Endothelial cell of umbilical vein (primary cell): ENCODE measurements around the gene HOXA9. TPM values are rescaled to one million over a fixed set of nuclear protein-coding genes. Genes with fewer than 3 reads are reported as not detected.

Source experiments
- BruUV-seq: library from RNA; stranded (reverse); fragments of 400-500 nt; replicated peaks from 2 replicates; lab custom pipeline; 2021; lab: Mats Ljungman, UMichigan
- CTCF ChIA-PET: fragments of 300-600, 350-600 bp; sonication (Branson Sonifier 250); formaldehyde crosslinking; loops from one replicate; lab custom pipeline; 2021; ENCODE audit warnings: antibody characterized with exemption, inconsistent platforms; lab: Charles Lee
- POLR2A ChIA-PET: fragments of 300-600, 350-600 bp; sonication (Branson Sonifier 250); formaldehyde crosslinking; loops from one replicate; lab custom pipeline; 2021; ENCODE audit warnings: antibody characterized with exemption, inconsistent platforms; lab: Charles Lee
- DNase-seq: peaks from one replicate; pipeline ENCODE4 v3.0.0-alpha.2; 2011; ENCODE audit warnings: low read depth, low spot score
- FAIRE-seq: peaks from 2 replicates; lab custom pipeline; 2011; peaks lifted over from hg19 to GRCh38; lab: Jason Lieb, UNC
- H2AFZ ChIP-seq: 2 replicates; pipeline ENCODE4 v1.6.0; 2012; ENCODE audit warnings: low read depth, low read length, control low read depth, inconsistent platforms
- H3K27ac ChIP-seq: 2 replicates; pipeline ENCODE4 v1.5.1; 2011; ENCODE audit warnings: low read depth, mild to moderate bottlenecking, control low read depth, low read length, moderate library complexity; ENCODE audit not compliant: insufficient read depth
- H3K27me3 ChIP-seq, 2 experiments: 2 replicates each; pipeline versions ENCODE4 v1.6.0 to v1.6.1; 2011; ENCODE audit warnings: low read length in 2 of 2, mixed read lengths in 1 of 2; ENCODE audit not compliant: control insufficient read depth in 2 of 2, insufficient read depth in 2 of 2
- H3K36me3 ChIP-seq, 2 experiments: 2 replicates in 1 of 2; 3 replicates in 1 of 2; pipeline ENCODE4 v1.5.1; 2011; ENCODE audit warnings: low read length in 2 of 2, mild to moderate bottlenecking in 1 of 2, moderate library complexity in 1 of 2; ENCODE audit not compliant: control insufficient read depth in 2 of 2, insufficient read depth in 2 of 2; ENCODE audit errors: extremely low read depth in 1 of 2
- H3K4me1 ChIP-seq: 3 replicates; pipeline ENCODE4 v1.5.1; 2011; ENCODE audit warnings: mild to moderate bottlenecking, low read length; ENCODE audit not compliant: control insufficient read depth, insufficient read depth; ENCODE audit errors: extremely low read depth
- H3K4me2 ChIP-seq: 2 replicates; pipeline ENCODE4 v1.6.1; 2011; ENCODE audit warnings: low read length, control low read depth, mixed read lengths; ENCODE audit not compliant: insufficient read depth
- H3K4me3 ChIP-seq, 3 experiments: fragments of 200-600 bp in 1 of 3; sonication (generic), shearing (Covaris generic) in 1 of 3; replicated peaks in 1 of 3; 2 replicates each; pipeline ENCODE4 v1.5.1; 2011 to 2016; ENCODE audit warnings: control low read depth in 3 of 3, low read length in 3 of 3, mild to moderate bottlenecking in 2 of 3, inconsistent platforms in 1 of 3, low read depth in 1 of 3, moderate library complexity in 1 of 3; ENCODE audit not compliant: insufficient read depth in 1 of 3
- H3K79me2 ChIP-seq: 2 replicates; pipeline ENCODE4 v1.6.0; 2012; ENCODE audit warnings: low read length, inconsistent platforms; ENCODE audit not compliant: control insufficient read depth, insufficient read depth
- H3K9ac ChIP-seq: replicated peaks from 2 replicates; pipeline ENCODE3; 2011; ENCODE audit warnings: low read length, control low read depth; ENCODE audit not compliant: insufficient read depth; ENCODE audit errors: extremely low read depth
- H3K9me1 ChIP-seq: replicated peaks from 3 replicates; pipeline ENCODE4 v1.6.0; 2011; ENCODE audit warnings: mild to moderate bottlenecking, low read length; ENCODE audit not compliant: control insufficient read depth, insufficient read depth; ENCODE audit errors: extremely low read depth
- H3K9me3 ChIP-seq: replicated peaks from 2 replicates; pipeline ENCODE4 v1.5.1; 2012; ENCODE audit warnings: low read length, inconsistent platforms; ENCODE audit not compliant: control insufficient read depth, insufficient read depth
- H4K20me1 ChIP-seq: replicated peaks from 2 replicates; pipeline ENCODE3; 2011; ENCODE audit warnings: mild to moderate bottlenecking, low read length; ENCODE audit not compliant: control insufficient read depth, insufficient read depth; ENCODE audit errors: extremely low read depth
- EZH2 ChIP-seq: IDR thresholded peaks from 2 replicates; pipeline ENCODE4 v1.6.1; 2012; ENCODE audit warnings: borderline replicate concordance, low read depth, mild to moderate bottlenecking, moderate library complexity, low read length, inconsistent platforms; ENCODE audit not compliant: severe bottlenecking
- FOS ChIP-seq: IDR thresholded peaks from 2 replicates; pipeline ENCODE4 v1.6.1; 2011; ENCODE audit warnings: mild to moderate bottlenecking, low read length, moderate library complexity, borderline replicate concordance; ENCODE audit not compliant: insufficient read depth
- GATA2 ChIP-seq: IDR thresholded peaks from 2 replicates; pipeline ENCODE4 v1.7.0; 2011; ENCODE audit warnings: low read depth, mild to moderate bottlenecking, moderate library complexity, mixed read lengths, low read length; ENCODE audit not compliant: insufficient read length, insufficient read depth
- POLR2AphosphoS5 ChIP-seq: IDR thresholded peaks from 2 replicates; pipeline ENCODE4 v1.6.1; 2012; ENCODE audit warnings: low read depth, mild to moderate bottlenecking, control low read depth, low read length, moderate library complexity; ENCODE audit not compliant: insufficient read depth
- dilution Hi-C: fragments of 300-500 bp; cut with MboI; formaldehyde crosslinking; loops from one replicate; pipeline ENCODE4 v1.15.0; 2019; ENCODE audit warnings: low sequenced_read_pairs; ENCODE audit not compliant: extremely low pct_ligation_motif_present
- intact Hi-C: fragments of 100-400 bp; cut with micrococcal nuclease; formaldehyde crosslinking; loops from one replicate; pipeline ENCODE4 v1.10.0; 2022
- polyA plus RNA-seq, 4 experiments: library from polyadenylated mRNA; depleted of rRNA in 3 of 4; stranded (reverse) in 3 of 4; unstranded in 1 of 4; fragments of >200 nt; gene quantifications; 2 replicates each; pipeline versions ENCODE4 v1.2.1 to v1.2.3, GENCODE V29; 2011 to 2012; ENCODE audit warnings: missing spikeins in 1 of 4
- total RNA-seq: library from RNA; stranded (reverse); gene quantifications from 2 replicates; pipeline ENCODE4 v1.2.3, GENCODE V29; 2021
- TF ChIP-seq, protein P1 (sequence below), 2 donors: IDR thresholded peaks; 1 replicate in 1 of 2; 2 replicates in 1 of 2; pipeline ENCODE4 v1.5.1; 2011; ENCODE audit warnings: low read length in 2 of 2, mild to moderate bottlenecking in 2 of 2, moderate library complexity in 2 of 2, control low read depth in 1 of 2, inconsistent platforms in 1 of 2, low read depth in 1 of 2; ENCODE audit not compliant: insufficient read depth in 1 of 2; ENCODE audit errors: extremely low read depth in 1 of 2

The HOXA9 gene
- total and polyA plus RNA-seq, 2 donors (not counting 3 experiments of a cell fraction or from before 2014, with no cell fraction given): 47.2 to 61.6 TPM

DNA sequence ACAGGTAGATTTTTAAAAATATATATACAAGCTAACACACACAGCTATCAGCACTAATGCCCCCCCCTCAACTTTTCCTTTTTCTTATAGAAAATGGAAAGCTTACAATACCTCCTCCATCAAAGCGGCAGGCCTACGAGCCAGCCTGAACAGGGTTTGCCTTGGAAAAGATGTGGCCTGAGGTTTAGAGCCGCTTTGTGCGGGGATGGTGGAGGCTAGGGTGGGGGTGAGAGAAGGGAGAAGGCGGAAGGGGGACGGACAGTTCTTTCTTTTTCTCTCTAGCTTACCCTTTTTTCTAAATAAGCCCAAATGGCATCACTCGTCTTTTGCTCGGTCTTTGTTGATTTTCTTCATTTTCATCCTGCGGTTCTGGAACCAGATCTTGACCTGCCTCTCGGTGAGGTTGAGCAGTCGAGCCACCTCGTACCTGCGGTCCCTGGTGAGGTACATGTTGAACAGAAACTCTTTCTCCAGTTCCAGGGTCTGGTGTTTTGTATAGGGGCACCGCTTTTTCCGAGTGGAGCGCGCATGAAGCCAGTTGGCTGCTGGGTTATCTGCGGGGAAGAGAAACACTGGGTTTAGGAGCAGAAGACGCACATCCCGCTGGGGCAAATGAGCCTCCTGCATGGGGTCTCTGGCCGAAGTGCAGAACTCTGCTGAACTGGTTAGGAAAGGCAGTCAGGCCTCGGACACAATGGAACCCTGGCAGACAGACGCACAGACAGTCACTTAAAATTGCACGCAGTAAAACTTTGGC lies 1.9 kb downstream of the HOXA9 start:
- no peak for TF ChIP-seq POLR2AphosphoS5
- Histone ChIP-seq H3K27me3 (no peaks in the 10 kb centered on the region), H3K36me3 (peaks cover 3 to 7% of the 10 kb centered on the region in 2 experiments), H3K27ac (peak overlapping the region; percentile 91), H3K4me3 (peak overlapping the region; percentile 63 to 98 (median 88)), H2AFZ (no peak overlapping the region), H3K9ac (peak overlapping the region; percentile 85), H4K20me1 (no peaks in the 10 kb centered on the region), H3K9me3 (no peaks in the 10 kb centered on the region), H3K4me1 (peaks cover 50% of the 10 kb centered on the region), H3K79me2 (peaks cover 80% of the 10 kb centered on the region), H3K9me1 (no peaks in the 10 kb centered on the region), H3K4me2 (peak overlapping the region; percentile 91)
- ChIA-PET CTCF (interaction anchor here (0.6 to 4.6 kb wide), 8 partner anchors 13 to 798 kb away, joined by 3 to 145 read pairs (median 38); partner anchors contain the start of genes HOXA10 and HOXA3), POLR2A (no interaction called here)
- no TSS peak for BruUV-seq
- dilution Hi-C loops: loop anchor here (10.0 to 25.0 kb wide), 3 partner anchors 309 to 976 kb away; no protein-coding TSS in a partner anchor
- FAIRE-seq (no peak), DNase-seq (no peak)
- intact Hi-C loops: loop anchor here (2.0 to 5.0 kb wide), 5 partner anchors 13 to 1771 kb away; partner anchors contain the start of gene HOXA2

DNA sequence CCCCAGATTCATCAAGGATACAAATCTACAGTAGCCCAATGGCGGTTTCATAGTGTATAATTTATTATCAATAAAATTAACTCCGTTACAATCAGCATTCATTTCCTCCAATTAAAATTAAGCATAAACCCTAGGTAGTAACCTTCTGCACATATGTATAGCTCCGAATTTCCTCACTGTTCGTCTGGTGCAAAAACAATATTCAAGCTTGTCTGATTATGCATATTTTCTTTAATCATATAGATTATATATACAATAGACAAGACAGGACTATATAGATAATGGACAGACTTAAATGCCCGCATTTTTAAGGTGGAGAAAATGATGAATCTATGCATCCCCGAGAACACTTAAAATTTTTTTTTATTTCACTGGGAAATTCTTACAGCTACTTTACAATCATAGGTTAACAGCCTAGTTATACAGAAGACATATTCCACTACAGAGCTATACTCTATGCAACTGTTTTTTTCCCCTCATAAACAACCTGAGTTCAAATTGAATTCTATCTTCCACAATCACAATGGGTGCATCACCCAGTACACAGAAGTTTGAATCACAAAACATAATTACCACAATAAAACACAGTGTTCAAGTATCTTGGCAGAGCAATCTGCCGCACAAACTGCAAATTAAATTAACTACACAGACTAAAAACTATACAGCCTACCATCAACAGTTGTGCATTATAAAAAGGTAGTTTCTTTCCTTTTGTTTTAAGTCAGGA lies 2.6 kb downstream of the HOXA9 start:
- dilution Hi-C loops: loop anchor here (10.0 to 25.0 kb wide), 3 partner anchors 308 to 975 kb away; no protein-coding TSS in a partner anchor
- Histone ChIP-seq H3K9ac (peak overlapping the region; percentile 85), H4K20me1 (no peaks in the 10 kb centered on the region), H3K27ac (peak overlapping the region; percentile 91), H3K4me3 (peak overlapping the region; percentile 63 to 98 (median 88)), H3K79me2 (peaks cover 78% of the 10 kb centered on the region), H3K4me1 (peaks cover 53% of the 10 kb centered on the region), H3K36me3 (peaks cover 3 to 7% of the 10 kb centered on the region in 2 experiments), H2AFZ (no peak overlapping the region), H3K9me1 (no peaks in the 10 kb centered on the region), H3K27me3 (no peaks in the 10 kb centered on the region), H3K9me3 (no peaks in the 10 kb centered on the region), H3K4me2 (peak overlapping the region; percentile 91)
- BruUV-seq: TSS peak; percentile 18
- CTCF ChIA-PET: interaction anchor here (0.9 to 4.6 kb wide), 15 partner anchors 8 to 797 kb away, joined by 3 to 145 read pairs (median 14); partner anchors contain the start of genes HOXA10, HOXA11, HOXA3 and HOXA4
- intact Hi-C loops: loop anchor here (5.0 kb wide), 3 partner anchors 745 to 1770 kb away; no protein-coding TSS in a partner anchor
- POLR2A ChIA-PET: interaction anchor here (1.2 to 2.4 kb wide), 3 partner anchors 10 to 22 kb away, joined by 3 to 15 read pairs (median 6); partner anchors contain the start of genes HOXA11 and HOXA3
- no peak for FAIRE-seq
- TF ChIP-seq EZH2 (no peak), FOS (no peak), GATA2 (no peak), POLR2AphosphoS5 (no peak)
- TF ChIP-seq, protein P1, sequence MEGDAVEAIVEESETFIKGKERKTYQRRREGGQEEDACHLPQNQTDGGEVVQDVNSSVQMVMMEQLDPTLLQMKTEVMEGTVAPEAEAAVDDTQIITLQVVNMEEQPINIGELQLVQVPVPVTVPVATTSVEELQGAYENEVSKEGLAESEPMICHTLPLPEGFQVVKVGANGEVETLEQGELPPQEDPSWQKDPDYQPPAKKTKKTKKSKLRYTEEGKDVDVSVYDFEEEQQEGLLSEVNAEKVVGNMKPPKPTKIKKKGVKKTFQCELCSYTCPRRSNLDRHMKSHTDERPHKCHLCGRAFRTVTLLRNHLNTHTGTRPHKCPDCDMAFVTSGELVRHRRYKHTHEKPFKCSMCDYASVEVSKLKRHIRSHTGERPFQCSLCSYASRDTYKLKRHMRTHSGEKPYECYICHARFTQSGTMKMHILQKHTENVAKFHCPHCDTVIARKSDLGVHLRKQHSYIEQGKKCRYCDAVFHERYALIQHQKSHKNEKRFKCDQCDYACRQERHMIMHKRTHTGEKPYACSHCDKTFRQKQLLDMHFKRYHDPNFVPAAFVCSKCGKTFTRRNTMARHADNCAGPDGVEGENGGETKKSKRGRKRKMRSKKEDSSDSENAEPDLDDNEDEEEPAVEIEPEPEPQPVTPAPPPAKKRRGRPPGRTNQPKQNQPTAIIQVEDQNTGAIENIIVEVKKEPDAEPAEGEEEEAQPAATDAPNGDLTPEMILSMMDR (IDR thresholded peaks at IDR 0.05; ENCODE audit: extremely low read depth in 1 of 2, insufficient read depth in 1 of 2, low read depth in 1 of 2, low read length in 2 of 2): no peak
- no peak for DNase-seq
